Measurements from ENCODE around the gene ESR2.

DNA sequence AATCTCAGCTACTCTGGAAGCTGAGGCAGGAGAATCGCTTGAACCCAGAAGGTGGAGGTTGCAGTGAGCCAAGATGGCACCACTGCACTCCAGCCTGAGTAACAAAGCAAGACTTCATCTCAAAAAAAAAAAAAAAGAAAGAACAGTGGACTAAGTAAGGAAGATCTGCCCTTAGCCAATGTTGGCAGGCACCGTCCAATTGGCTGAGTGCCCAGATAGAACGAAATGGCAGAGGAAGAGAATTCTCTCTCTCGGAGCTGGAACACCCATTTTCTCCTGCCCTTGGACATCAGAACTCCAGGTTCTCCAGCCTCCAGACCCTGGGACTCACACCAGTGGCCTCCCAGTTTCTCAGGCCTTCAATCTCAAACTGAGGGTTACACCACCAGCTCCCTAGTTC lies 49.9 kb downstream of the ESR2 start:
- TF ChIP-seq EZH2 (IDR thresholded peaks at IDR 0.05; ENCODE audit: borderline replicate concordance) (no peak), EZH2phosphoT487 (IDR thresholded peaks at IDR 0.05; ENCODE audit: low read depth, severe bottlenecking, unreplicated experiment) (no peak)
- TF ChIP-seq, protein P1, sequence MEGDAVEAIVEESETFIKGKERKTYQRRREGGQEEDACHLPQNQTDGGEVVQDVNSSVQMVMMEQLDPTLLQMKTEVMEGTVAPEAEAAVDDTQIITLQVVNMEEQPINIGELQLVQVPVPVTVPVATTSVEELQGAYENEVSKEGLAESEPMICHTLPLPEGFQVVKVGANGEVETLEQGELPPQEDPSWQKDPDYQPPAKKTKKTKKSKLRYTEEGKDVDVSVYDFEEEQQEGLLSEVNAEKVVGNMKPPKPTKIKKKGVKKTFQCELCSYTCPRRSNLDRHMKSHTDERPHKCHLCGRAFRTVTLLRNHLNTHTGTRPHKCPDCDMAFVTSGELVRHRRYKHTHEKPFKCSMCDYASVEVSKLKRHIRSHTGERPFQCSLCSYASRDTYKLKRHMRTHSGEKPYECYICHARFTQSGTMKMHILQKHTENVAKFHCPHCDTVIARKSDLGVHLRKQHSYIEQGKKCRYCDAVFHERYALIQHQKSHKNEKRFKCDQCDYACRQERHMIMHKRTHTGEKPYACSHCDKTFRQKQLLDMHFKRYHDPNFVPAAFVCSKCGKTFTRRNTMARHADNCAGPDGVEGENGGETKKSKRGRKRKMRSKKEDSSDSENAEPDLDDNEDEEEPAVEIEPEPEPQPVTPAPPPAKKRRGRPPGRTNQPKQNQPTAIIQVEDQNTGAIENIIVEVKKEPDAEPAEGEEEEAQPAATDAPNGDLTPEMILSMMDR (IDR thresholded peaks at IDR 0.05; ENCODE audit: poor library complexity): no peak

Measured in hepatocyte (in vitro differentiated cells).